Fibroblast of lung (primary cell): ENCODE measurements around the gene LCA5L.

Experiments
- CTCF ChIP-seq, 2 donors: IDR thresholded peaks in 1 of 2; conservative IDR thresholded peaks in 1 of 2; 1 replicate in 1 of 2; 2 replicates in 1 of 2; pipeline ENCODE4 v1.5.1; 2011 to 2012; ENCODE audit warnings: low read length in 2 of 2, control low read depth in 1 of 2, inconsistent platforms in 1 of 2, low read depth in 1 of 2, mild to moderate bottlenecking in 1 of 2
- EZH2 ChIP-seq: IDR thresholded peaks from 2 replicates; pipeline ENCODE4 v1.5.1; 2012; ENCODE audit warnings: low read length, control low read depth, mild to moderate bottlenecking; ENCODE audit errors: missing control alignments

- no peak for TF ChIP-seq CTCF (conservative IDR thresholded peaks at IDR 0.05 in 1 of 2, IDR thresholded peaks at IDR 0.05 in 1 of 2; ENCODE audit: low read depth in 1 of 2, low read length in 2 of 2)
- TF ChIP-seq EZH2: no peak
Observed at GRCh38 chr21:39397646-39398385, 47.8 kb downstream of the LCA5L start.
